ENCODE measurements around the gene TIAM2.

- TF ChIP-seq POLR2A (IDR thresholded peaks at IDR 0.05; ENCODE audit: low read length) (no peak), GATA1 (IDR thresholded peaks at IDR 0.05; ENCODE audit: low read depth, low read length) (no peak)
Observed at GRCh38 chr6:155181498-155181897, 186.4 kb downstream of the TIAM2 start.

Data from erythroblast (primary cell).